ENCODE data around the gene TGM6.
A peak's percentile ranks its signal among the peaks of the same experiment; 100 is the strongest.

TGM6 gene

GRCh38 chr20:2453792-2454191 lies 73.1 kb downstream of the TGM6 start:
- FAIRE-seq (peak; percentile 23), DNase-seq (ENCODE audit: low spot score) (no peak)

- DNase-seq (ENCODE audit: low spot score): no peak
- FAIRE-seq: no peak
Measured at GRCh38 chr20:2455771-2456497, 75.2 kb downstream of the TGM6 start.

- DNase-seq (ENCODE audit: low spot score) (no peak), FAIRE-seq (no peak)
Measured at GRCh38 chr20:2458919-2459499, 78.3 kb downstream of the TGM6 start.

GRCh38 chr20:2459981-2460751 lies 79.5 kb downstream of the TGM6 start:
- DNase-seq (ENCODE audit: low spot score): no peak
- FAIRE-seq: no peak

- no peak for DNase-seq (ENCODE audit: low spot score)
- no peak for FAIRE-seq
Measured at GRCh38 chr20:2460752-2461424, 80.2 kb downstream of the TGM6 start.

GRCh38 chr20:2462484-2462883 lies 81.8 kb downstream of the TGM6 start:
- DNase-seq (ENCODE audit: low spot score) (no peak), FAIRE-seq (no peak)

- FAIRE-seq: no peak
Measured at GRCh38 chr20:2463616-2464365, 83.1 kb downstream of the TGM6 start.

GRCh38 chr20:2465100-2465499 lies 84.4 kb downstream of the TGM6 start:
- DNase-seq (ENCODE audit: low spot score): no peak
- FAIRE-seq: no peak

More at GRCh38 chr20:2463616-2464365, 83.1 kb downstream of the TGM6 start:
- no peak for DNase-seq (ENCODE audit: low spot score)

- no peak for FAIRE-seq
- DNase-seq (ENCODE audit: low spot score): no peak
Measured at GRCh38 chr20:2467412-2467811, 86.7 kb downstream of the TGM6 start.

GRCh38 chr20:2468581-2469407 lies 88.1 kb downstream of the TGM6 start:
- no peak for DNase-seq (ENCODE audit: low spot score)
- no peak for FAIRE-seq

- no peak for FAIRE-seq
- DNase-seq (ENCODE audit: low spot score): peak; percentile 67
Measured at GRCh38 chr20:2469991-2470422, 89.3 kb downstream of the TGM6 start.

GRCh38 chr20:2470423-2471193 lies 89.9 kb downstream of the TGM6 start, which contains the start of gene SNRPB:
Gene SNRPB (minus strand): TSS chr20:2470789. CDS start chr20:2470690, 99 bp downstream.
- DNase-seq (ENCODE audit: low spot score) (peak; percentile 96), FAIRE-seq (peak; percentile 65)

GRCh38 chr20:2473516-2473915 lies 92.8 kb downstream of the TGM6 start:
- no peak for DNase-seq (ENCODE audit: low spot score)
- FAIRE-seq: no peak

- DNase-seq (ENCODE audit: low spot score) (no peak), FAIRE-seq (no peak)
Measured at GRCh38 chr20:2475850-2476741, 95.4 kb downstream of the TGM6 start.

- FAIRE-seq (no peak), DNase-seq (ENCODE audit: low spot score) (no peak)
Measured at GRCh38 chr20:2476742-2477615, 96.3 kb downstream of the TGM6 start.

GRCh38 chr20:2480381-2480780 lies 99.7 kb downstream of the TGM6 start:
- DNase-seq (ENCODE audit: low spot score): no peak
- FAIRE-seq: no peak

All from urothelium cell line (cell line).